ENCODE results near the gene USP25. TPM values are rescaled to one million over a fixed set of nuclear protein-coding genes. Genes with fewer than 3 reads are reported as not detected.

USP25 gene
- total RNA-seq, 8 experiments from 2014 or later = 18.7 to 48.5 (median 34.0) TPM

DNA sequence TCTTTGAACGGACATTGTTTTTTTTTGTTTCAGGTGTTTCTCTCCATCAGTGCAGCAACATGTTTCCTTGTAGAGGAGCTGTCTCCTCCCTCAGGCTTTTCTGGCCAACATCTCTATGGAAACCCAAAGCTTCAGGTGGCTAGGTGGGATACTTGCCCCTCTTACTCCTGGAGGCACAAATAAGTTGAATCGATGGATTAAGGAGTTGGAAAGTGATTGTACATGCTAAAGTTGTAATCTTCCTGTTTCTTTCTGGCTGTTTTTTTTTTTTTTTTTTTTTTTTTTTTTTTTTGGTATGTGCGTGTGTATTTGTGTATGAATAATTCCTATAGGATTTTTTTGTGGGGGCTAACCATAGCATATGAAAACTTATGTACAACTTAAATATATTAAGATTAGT, 10.6 kb downstream of the USP25 start:
- Histone ChIP-seq H3K4me3 (no peak overlapping the region), H3K27ac (no peak overlapping the region), H3K4me1 (replicated peaks in 1 of 2) (peaks cover 13 to 21% of the 10 kb centered on the region in 2 donors)
- ATAC-seq (replicated peaks in 6 of 8) = no peak
- 29 to 100% (median 91%) methylated on average over 1 to 3 of the region's 3 CpGs; no CpG with 5 or more reads in 1 of the 10 experiments for WGBS, 10 experiments
- in situ Hi-C loops (cut with MboI; ENCODE audit: low pct_unique_long_range_greater_than_20kb in 2 of 9, low sequenced_read_pairs in 9 of 9, unreplicated experiment in 9 of 9) = no loop called here

DNA sequence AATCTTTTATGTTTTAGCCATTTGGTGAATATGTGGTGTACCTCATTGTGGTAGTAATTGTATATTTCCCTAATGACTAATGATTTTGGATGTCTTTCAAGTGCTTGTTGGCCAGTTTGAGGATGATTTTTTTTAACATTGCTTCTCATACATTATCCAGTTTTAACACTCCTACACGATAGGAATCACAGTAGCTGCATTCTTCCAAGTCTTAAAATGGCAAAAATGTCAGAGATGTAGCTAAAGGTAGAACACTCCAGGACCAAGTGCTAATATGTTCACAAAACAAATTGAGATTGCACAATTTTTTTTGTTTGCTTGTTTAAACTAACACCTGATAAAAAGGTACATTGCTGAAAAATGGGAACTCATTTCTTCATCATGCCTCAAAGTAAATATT, 11.7 kb downstream of the USP25 start:
- no peak for ATAC-seq (replicated peaks in 6 of 8)
- in situ Hi-C loops (cut with MboI; ENCODE audit: low pct_unique_long_range_greater_than_20kb in 2 of 9, low sequenced_read_pairs in 9 of 9, unreplicated experiment in 9 of 9) = no loop called here
- 0 to 100% (median 86%) methylated on average over 1 of the region's 1 CpG for WGBS, 10 experiments
- Histone ChIP-seq H3K4me1 (replicated peaks in 1 of 2) (peaks cover 13 to 21% of the 10 kb centered on the region in 2 donors), H3K27ac (no peak overlapping the region), H3K4me3 (no peak overlapping the region)

GRCh38 chr21:15742052-15742670, 12.4 kb downstream of the USP25 start:
- peaks cover 13 to 21% of the 10 kb centered on the region in 2 donors for H3K4me1 ChIP-seq (replicated peaks in 1 of 2)
- ATAC-seq (replicated peaks in 6 of 8) = peak in 3 of 8 experiments; percentile 59 to 95 (median 62)
- no peak overlapping the region for H3K4me3 ChIP-seq
- no peak overlapping the region for H3K27ac ChIP-seq
- 0 to 100% (median 83%) methylated on average over 1 to 3 of the region's 4 CpGs; no CpG with 5 or more reads in 1 of the 10 experiments for WGBS, 10 experiments
- in situ Hi-C loops (cut with MboI; ENCODE audit: low pct_unique_long_range_greater_than_20kb in 2 of 9, low sequenced_read_pairs in 9 of 9, unreplicated experiment in 9 of 9) = no loop called here

GRCh38 chr21:15742694-15743093, 12.9 kb downstream of the USP25 start:
- WGBS, 10 experiments = 80 to 100% (median 93%) methylated on average over 1 to 9 of the region's 13 CpGs; no CpG with 5 or more reads in 3 of the 10 experiments
- H3K4me1 ChIP-seq (replicated peaks in 1 of 2) = peaks cover 13 to 21% of the 10 kb centered on the region in 2 donors
- no peak overlapping the region for H3K27ac ChIP-seq
- ATAC-seq (replicated peaks in 6 of 8) = no peak
- in situ Hi-C loops (cut with MboI; ENCODE audit: low pct_unique_long_range_greater_than_20kb in 2 of 9, low sequenced_read_pairs in 9 of 9, unreplicated experiment in 9 of 9) = no loop called here
- H3K4me3 ChIP-seq = no peak overlapping the region

- Histone ChIP-seq H3K4me3 (no peak overlapping the region), H3K4me1 (replicated peaks in 1 of 2) (peaks cover 13 to 19% of the 10 kb centered on the region in 2 donors), H3K27ac (no peak overlapping the region)
- ATAC-seq (replicated peaks in 6 of 8) = no peak
- in situ Hi-C loops (cut with MboI; ENCODE audit: low pct_unique_long_range_greater_than_20kb in 2 of 9, low sequenced_read_pairs in 9 of 9, unreplicated experiment in 9 of 9) = no loop called here
- WGBS, 10 experiments = 95 to 100% (median 100%) methylated on average over 1 to 4 of the region's 4 CpGs; no CpG with 5 or more reads in 2 of the 10 experiments
Observed at GRCh38 chr21:15743593-15743992, 13.8 kb downstream of the USP25 start.

GRCh38 chr21:15744926-15745325, 15.1 kb downstream of the USP25 start:
- Histone ChIP-seq H3K4me3 (no peak overlapping the region), H3K27ac (no peak overlapping the region), H3K4me1 (replicated peaks in 1 of 2) (peaks cover 7% of the 10 kb centered on the region in 2 donors)
- no peak for ATAC-seq (replicated peaks in 6 of 8)
- in situ Hi-C loops (cut with MboI; ENCODE audit: low pct_unique_long_range_greater_than_20kb in 2 of 9, low sequenced_read_pairs in 9 of 9, unreplicated experiment in 9 of 9) = no loop called here
- WGBS, 10 experiments = 25 to 100% (median 58%) methylated on average over 1 to 2 of the region's 4 CpGs; no CpG with 5 or more reads in 7 of the 10 experiments

DNA sequence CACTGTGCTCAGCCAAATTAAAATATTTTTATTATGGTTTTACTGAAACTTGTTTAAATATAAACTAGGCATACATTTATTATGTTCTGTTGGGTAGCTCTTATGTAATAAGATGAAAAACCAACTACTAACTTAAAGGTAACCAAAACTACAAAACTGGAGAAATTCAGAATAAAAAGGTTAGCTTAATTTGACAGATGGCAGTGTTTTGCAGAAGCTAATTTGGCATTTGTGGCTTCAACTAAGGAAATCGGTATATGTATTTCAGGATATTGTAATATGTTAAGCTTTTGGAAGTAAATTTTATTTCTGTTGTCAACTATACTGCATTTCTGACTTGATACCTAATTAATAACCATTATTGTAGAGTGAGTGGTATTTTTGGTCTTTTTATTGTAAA, 18.8 kb downstream of the USP25 start:
- H3K4me1 ChIP-seq (replicated peaks in 1 of 2) = no peaks in the 10 kb centered on the region
- H3K4me3 ChIP-seq = no peak overlapping the region
- 10 to 100% (median 91%) methylated on average over 1 of the region's 1 CpG; no CpG with 5 or more reads in 2 of the 10 experiments for WGBS, 10 experiments
- H3K27ac ChIP-seq = no peak overlapping the region
- in situ Hi-C loops (cut with MboI; ENCODE audit: low pct_unique_long_range_greater_than_20kb in 2 of 9, low sequenced_read_pairs in 9 of 9, unreplicated experiment in 9 of 9) = no loop called here
- ATAC-seq (replicated peaks in 6 of 8) = no peak

- H3K4me1 ChIP-seq (replicated peaks in 1 of 2) = no peaks in the 10 kb centered on the region
- H3K4me3 ChIP-seq = no peak overlapping the region
- in situ Hi-C loops (cut with MboI; ENCODE audit: low pct_unique_long_range_greater_than_20kb in 2 of 9, low sequenced_read_pairs in 9 of 9, unreplicated experiment in 9 of 9) = no loop called here
- no peak overlapping the region for H3K27ac ChIP-seq
- 73 to 97% (median 92%) methylated on average over 3 to 5 of the region's 5 CpGs; no CpG with 5 or more reads in 1 of the 10 experiments for WGBS, 10 experiments
- ATAC-seq (replicated peaks in 6 of 8) = no peak
Observed at GRCh38 chr21:15749082-15749860, 19.5 kb downstream of the USP25 start.

DNA sequence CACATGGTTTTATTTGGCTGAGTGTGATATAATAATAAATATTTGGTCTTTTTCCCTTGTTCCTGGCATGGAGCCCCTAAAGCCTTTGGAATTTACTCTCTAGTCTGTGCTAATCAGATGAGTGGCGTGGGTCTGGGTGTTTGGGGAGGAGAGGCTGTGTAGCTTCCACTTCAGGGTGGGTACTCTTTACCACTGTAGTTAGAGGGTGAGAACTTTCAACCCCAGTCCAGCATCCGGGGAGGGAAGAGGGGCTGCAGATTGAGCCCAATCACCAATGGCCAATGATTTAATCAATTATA, 20.0 kb downstream of the USP25 start:
- in situ Hi-C loops (cut with MboI; ENCODE audit: low pct_unique_long_range_greater_than_20kb in 2 of 9, low sequenced_read_pairs in 9 of 9, unreplicated experiment in 9 of 9) = no loop called here
- ATAC-seq (replicated peaks in 6 of 8) = no peak

DNA sequence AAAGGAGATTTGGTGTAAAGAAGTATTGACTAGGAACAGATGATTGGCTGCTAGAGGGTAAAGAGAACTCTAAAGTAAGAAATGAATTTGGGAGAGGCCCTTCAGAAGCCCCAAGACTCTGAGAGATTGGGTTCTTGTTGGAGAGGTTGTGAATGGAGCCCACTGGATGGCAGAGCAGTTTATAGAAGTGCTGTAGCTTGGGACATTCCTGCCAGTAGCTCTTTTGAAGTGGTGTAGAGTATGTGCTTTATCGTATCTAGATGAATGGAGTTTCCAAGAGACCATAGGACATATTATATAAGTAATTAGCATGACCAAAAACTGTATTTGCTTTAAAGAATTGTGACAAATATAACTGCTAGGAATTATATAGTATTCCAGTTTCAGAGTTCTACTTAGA, 21.3 kb downstream of the USP25 start:
- in situ Hi-C loops (cut with MboI; ENCODE audit: low pct_unique_long_range_greater_than_20kb in 2 of 9, low sequenced_read_pairs in 9 of 9, unreplicated experiment in 9 of 9) = no loop called here
- no peak for ATAC-seq (replicated peaks in 6 of 8)
- H3K27ac ChIP-seq = no peak overlapping the region

More for the DNA sequence above, 20.0 kb downstream of the USP25 start:
- no peaks in the 10 kb centered on the region for H3K4me1 ChIP-seq (replicated peaks in 1 of 2)
- 80 to 100% (median 92%) methylated on average over 1 of the region's 2 CpGs; no CpG with 5 or more reads in 4 of the 10 experiments for WGBS, 10 experiments
- H3K4me3 ChIP-seq = no peak overlapping the region
- H3K27ac ChIP-seq = no peak overlapping the region

GRCh38 chr21:15751546-15751945, 21.8 kb downstream of the USP25 start:
- Histone ChIP-seq H3K4me3 (no peak overlapping the region), H3K4me1 (replicated peaks in 1 of 2) (no peaks in the 10 kb centered on the region), H3K27ac (no peak overlapping the region)
- ATAC-seq (replicated peaks in 6 of 8) = no peak
- in situ Hi-C loops (cut with MboI; ENCODE audit: low pct_unique_long_range_greater_than_20kb in 2 of 9, low sequenced_read_pairs in 9 of 9, unreplicated experiment in 9 of 9) = no loop called here

More for the DNA sequence above, 21.3 kb downstream of the USP25 start:
- WGBS, 10 experiments = 67 to 100% (median 100%) methylated on average over 1 of the region's 1 CpG; no CpG with 5 or more reads in 3 of the 10 experiments
- Histone ChIP-seq H3K4me3 (no peak overlapping the region), H3K4me1 (replicated peaks in 1 of 2) (no peaks in the 10 kb centered on the region)

GRCh38 chr21:15752763-15753407, 23.1 kb downstream of the USP25 start:
- in situ Hi-C loops (cut with MboI; ENCODE audit: low pct_unique_long_range_greater_than_20kb in 2 of 9, low sequenced_read_pairs in 9 of 9, unreplicated experiment in 9 of 9) = no loop called here
- no peaks in the 10 kb centered on the region for H3K4me1 ChIP-seq (replicated peaks in 1 of 2)
- WGBS, 10 experiments = 29 to 100% (median 67%) methylated on average over 1 to 3 of the region's 3 CpGs; no CpG with 5 or more reads in 1 of the 10 experiments
- peak in 1 of 8 experiments; percentile 25 for ATAC-seq (replicated peaks in 6 of 8)
- no peak overlapping the region for H3K4me3 ChIP-seq
- H3K27ac ChIP-seq = no peak overlapping the region

- Histone ChIP-seq H3K4me3 (no peak overlapping the region), H3K27ac (no peak overlapping the region), H3K4me1 (replicated peaks in 1 of 2) (no peaks in the 10 kb centered on the region)
- in situ Hi-C loops (cut with MboI; ENCODE audit: low pct_unique_long_range_greater_than_20kb in 2 of 9, low sequenced_read_pairs in 9 of 9, unreplicated experiment in 9 of 9) = no loop called here
- WGBS, 10 experiments = 83 to 100% (median 100%) methylated on average over 1 of the region's 1 CpG; no CpG with 5 or more reads in 5 of the 10 experiments
- ATAC-seq (replicated peaks in 6 of 8) = no peak
Observed at GRCh38 chr21:15753741-15754140, 24.0 kb downstream of the USP25 start.
